K562 (cell line): ENCODE results near the gene AKR1D1. TPM values are rescaled to one million over a fixed set of nuclear protein-coding genes. Genes with fewer than 3 reads are reported as not detected.

Source experiments
- ATAC-seq: fragments of 200-7000 bp; cut with Tn5 transposase; 3 replicates; pipeline ENCODE4 v1.9.1; 2020; ENCODE audit warnings: moderate library complexity
- BruUV-seq: library from RNA; stranded (reverse); fragments of 400-500 nt; replicated peaks from 2 replicates; lab custom pipeline; 2021; lab: Mats Ljungman, UMichigan
- CTCF ChIA-PET: fragments of 300-600 bp; formaldehyde crosslinking; extraction: SDS; loops from one replicate; lab custom pipeline; 2021; ENCODE audit warnings: low intra/inter-chr PET ratio; lab: Yijun Ruan, JAX
- POLR2A ChIA-PET: fragments of 300-600, 350-650 bp; sonication (Branson Sonifier 250); formaldehyde crosslinking; extraction: SDS; loops from one replicate; lab custom pipeline; 2021; ENCODE audit warnings: antibody characterized with exemption, inconsistent platforms; lab: Yijun Ruan, JAX
- DNase-seq, 4 experiments: peaks; one replicate each; pipeline versions ENCODE4 v3.0.0 to v3.0.0-alpha.2; 2011 to 2018; ENCODE audit warnings: low spot score in 3 of 4, mixed read lengths in 3 of 4; ENCODE audit errors: extremely low read depth in 1 of 4
- FAIRE-seq: peaks from 2 replicates; lab custom pipeline; 2011; peaks lifted over from hg19 to GRCh38; lab: Jason Lieb, UNC
- H2AFZ ChIP-seq: 2 replicates; pipeline ENCODE4 v1.6.0; 2011; ENCODE audit warnings: low read depth, low read length, control low read depth, inconsistent platforms
- H3K27ac ChIP-seq: fragments of 200-600 bp; 3 replicates; pipeline ENCODE4 v1.8.0; 2011; ENCODE audit warnings: low read depth, mild to moderate bottlenecking, control low read depth, inconsistent platforms, low read length, moderate library complexity, mixed read lengths; ENCODE audit errors: extremely low read depth
- H3K27me3 ChIP-seq, 2 experiments: fragments of 300-600 bp in 1 of 2; 2 replicates in 1 of 2; 3 replicates in 1 of 2; pipeline versions ENCODE4 v1.6.0 to v1.8.0; 2011; ENCODE audit warnings: inconsistent platforms in 2 of 2, low read length in 2 of 2, mild to moderate bottlenecking in 1 of 2, mixed read lengths in 1 of 2, moderate library complexity in 1 of 2; ENCODE audit not compliant: control insufficient read depth in 2 of 2, insufficient read depth in 2 of 2
- H3K36me3 ChIP-seq: fragments of 300-600 bp; 3 replicates; pipeline ENCODE4 v1.8.0; 2011; ENCODE audit warnings: mild to moderate bottlenecking, low read length, inconsistent platforms; ENCODE audit not compliant: control insufficient read depth, insufficient read depth
- H3K4me1 ChIP-seq, 2 experiments: fragments of 200-600 bp in 1 of 2; replicated peaks in 1 of 2; 2 replicates in 1 of 2; 3 replicates in 1 of 2; pipeline versions ENCODE4 v1.5.1 to v1.8.0; 2011; ENCODE audit warnings: inconsistent platforms in 2 of 2, low read length in 2 of 2, mild to moderate bottlenecking in 1 of 2, mixed read lengths in 1 of 2, moderate library complexity in 1 of 2; ENCODE audit not compliant: control insufficient read depth in 2 of 2, insufficient read depth in 2 of 2
- H3K4me2 ChIP-seq: 2 replicates; pipeline ENCODE4 v1.6.1; 2011; ENCODE audit warnings: low read length, control low read depth, inconsistent platforms, mixed read lengths; ENCODE audit not compliant: insufficient read depth
- H3K4me3 ChIP-seq: fragments of 200-600 bp; sonication (generic), shearing (Covaris generic); 2 replicates; pipeline ENCODE4 v1.5.1; 2016; ENCODE audit warnings: control low read depth, inconsistent platforms
- H3K79me2 ChIP-seq: fragments of 200-600 bp; 3 replicates; pipeline ENCODE4 v1.8.0; 2011; ENCODE audit warnings: low read length, inconsistent platforms; ENCODE audit not compliant: control insufficient read depth, insufficient read depth
- H3K9ac ChIP-seq, 2 experiments: 2 replicates each; pipeline versions ENCODE4 v1.6.0 to v1.6.1; 2011; ENCODE audit warnings: low read depth in 2 of 2, low read length in 2 of 2, control low read depth in 1 of 2, inconsistent platforms in 1 of 2, mild to moderate bottlenecking in 1 of 2, mixed read lengths in 1 of 2; ENCODE audit not compliant: insufficient read depth in 1 of 2
- H3K9me1 ChIP-seq: one replicate; pipeline ENCODE4 v1.6.0; 2011; ENCODE audit warnings: inconsistent platforms, mild to moderate bottlenecking, low read length, moderate library complexity; ENCODE audit not compliant: control insufficient read depth, insufficient read depth
- H3K9me3 ChIP-seq: replicated peaks from 2 replicates; pipeline ENCODE4 v1.5.1; 2011; ENCODE audit warnings: low read depth, low read length, inconsistent platforms; ENCODE audit not compliant: control insufficient read depth, insufficient read depth
- H4K20me1 ChIP-seq: replicated peaks from 2 replicates; pipeline ENCODE4 v1.6.1; 2011; ENCODE audit warnings: low read length, inconsistent platforms, mixed read lengths; ENCODE audit not compliant: control insufficient read depth, insufficient read depth
- MCM5 ChIP-seq: fragments of 450-650 bp; IDR thresholded peaks from 2 replicates; pipeline ENCODE4 v1.6.1; 2016; ENCODE audit warnings: low read depth
- PTBP1 ChIP-seq: fragments of 200-400 bp; formaldehyde crosslinking; IDR thresholded peaks from 2 replicates; pipeline ENCODE4 v1.6.1; 2017; ENCODE audit warnings: low read depth, low read length
- RAD21 ChIP-seq, 2 experiments: fragments of 250-450 bp in 1 of 2; fragments of 450-650 bp in 1 of 2; sonication (Bioruptor Pico) in 1 of 2; formaldehyde crosslinking in 1 of 2; IDR thresholded peaks in 1 of 2; conservative IDR thresholded peaks in 1 of 2; 2 replicates each; pipeline versions ENCODE4 v1.4.0 to v1.8.0; 2020 to 2022; ENCODE audit warnings: mild to moderate bottlenecking in 2 of 2, moderate library complexity in 1 of 2
- ZNF316 ChIP-seq: fragments of 450-650 bp; IDR thresholded peaks from 2 replicates; pipeline ENCODE4 v1.6.1; 2016
- WGBS: fragments of 100-300 bp; shearing (Covaris generic); methylation state at CpG from one replicate; pipeline ENCODE4 v1.1.6; 2016; ENCODE audit warnings: low coverage, mixed read lengths; ENCODE audit not compliant: insufficient coverage; ENCODE audit errors: missing lambda C conversion rate; 5-methylcytosine and 5-hydroxymethylcytosine counted together
- in situ Hi-C: fragments of 300-500 bp; cut with MboI; formaldehyde crosslinking; loops from 4 replicates; pipeline ENCODE4 v1.15.0; 2018; ENCODE audit warnings: inconsistent platforms, mixed read lengths
- intact Hi-C: fragments of 100-400 bp; cut with micrococcal nuclease; formaldehyde crosslinking; loops from 2 replicates; pipeline ENCODE4 v1.14.2; 2022
- polyA plus RNA-seq, 8 experiments: library from polyadenylated mRNA; depleted of rRNA in 4 of 8; stranded (reverse) in 5 of 8; unstranded in 3 of 8; fragments of >200 nt; fragmentation: Nextera tagmentation in 2 of 8; fragmentation: Illumina TruSeq in 1 of 8; extraction: Ambion mirVana in 2 of 8; extraction: Trizol in 1 of 8; gene quantifications; 2 replicates each; pipeline versions ENCODE4 v1.2.1 to v1.2.3, GENCODE V29; 2011 to 2014; ENCODE audit warnings: inconsistent platforms in 1 of 8, missing spikeins in 1 of 8
- total RNA-seq, 7 experiments: library from RNA; depleted of rRNA in 6 of 7; stranded (reverse); fragments of >200 nt in 6 of 7; fragmentation: Illumina TruSeq in 2 of 7; extraction: Trizol in 2 of 7; gene quantifications; 2 replicates each; pipeline versions ENCODE4 v1.2.1 to v1.2.3, GENCODE V29; 2011 to 2021; ENCODE audit warnings: low replicate concordance in 1 of 7

AKR1D1 gene
- total and polyA plus RNA-seq, 9 of the 15 experiments (the other 6 are each of a cell fraction or from before 2014, with no cell fraction given), result not detected

GRCh38 chr7:138127996-138128395 is 51.7 kb downstream of the AKR1D1 start:
- ChIA-PET POLR2A (no interaction called here), CTCF (no interaction called here)
- no peak overlapping the region for H3K4me3 ChIP-seq
- H4K20me1 ChIP-seq, result no peaks in the 10 kb centered on the region
- peaks cover 11 to 25% of the 10 kb centered on the region in 2 experiments; a peak in 4 of 5 replicates for H3K27me3 ChIP-seq
- intact Hi-C loops (no loop called here), in situ Hi-C loops (no loop called here)
- no peak overlapping the region for H3K4me2 ChIP-seq
- H3K9me1 ChIP-seq, result no peaks in the 10 kb centered on the region
- H3K36me3 ChIP-seq, result no peaks in the 10 kb centered on the region
- TF ChIP-seq PTBP1, result no peak
- 0% methylated on average over 2 of the region's 2 CpGs for WGBS
- H3K9me3 ChIP-seq, result no peaks in the 10 kb centered on the region
- H3K4me1 ChIP-seq, result no peaks in the 10 kb centered on the region
- BruUV-seq, result no TSS peak
- H3K79me2 ChIP-seq, result no peaks in the 10 kb centered on the region
- H3K9ac ChIP-seq, result no peak overlapping the region
- no peak for DNase-seq
- H2AFZ ChIP-seq, result no peak overlapping the region
- no peak for ATAC-seq
- FAIRE-seq, result no peak
- H3K27ac ChIP-seq, result no peak overlapping the region

- Histone ChIP-seq H2AFZ (no peak overlapping the region), H3K4me3 (no peak overlapping the region), H3K27me3 (peaks cover 3 to 12% of the 10 kb centered on the region in 2 experiments; a peak in 2 of 5 replicates), H3K9me1 (no peaks in the 10 kb centered on the region), H3K9me3 (no peaks in the 10 kb centered on the region), H3K4me1 (no peaks in the 10 kb centered on the region), H3K9ac (no peak overlapping the region), H3K36me3 (no peaks in the 10 kb centered on the region), H3K79me2 (no peaks in the 10 kb centered on the region), H3K4me2 (no peak overlapping the region), H4K20me1 (no peaks in the 10 kb centered on the region), H3K27ac (no peak overlapping the region)
- intact Hi-C loops (no loop called here), in situ Hi-C loops (no loop called here)
- no peak; the same call in 2 of the 3 replicates for ATAC-seq
- no peak for DNase-seq
- no TSS peak for BruUV-seq
- ChIA-PET CTCF (no interaction called here), POLR2A (no interaction called here)
- TF ChIP-seq MCM5, result no peak
- TF ChIP-seq ZNF316, result peak; percentile 55; the same call in 1 of the 2 replicates
- TF ChIP-seq RAD21 (CRISPR knock-in tag; conservative IDR thresholded peaks at IDR 0.05 in 1 of 2, IDR thresholded peaks at IDR 0.05 in 1 of 2), result no peak
- WGBS, result 0% methylated on average over 3 of the region's 3 CpGs
- no peak for FAIRE-seq
Measured at GRCh38 chr7:138129551-138130165, 53.4 kb downstream of the AKR1D1 start.
